Measurements from ENCODE around the gene GRPEL2. TPM values are rescaled to one million over a fixed set of nuclear protein-coding genes. Genes with fewer than 3 reads are reported as not detected.
A peak's percentile ranks its signal among the peaks of the same experiment; 100 is the strongest.

The GRPEL2 gene
- total RNA-seq, 4 donors from 2014 or later = 2.2 to 10.6 (median 6.4) TPM

DNA sequence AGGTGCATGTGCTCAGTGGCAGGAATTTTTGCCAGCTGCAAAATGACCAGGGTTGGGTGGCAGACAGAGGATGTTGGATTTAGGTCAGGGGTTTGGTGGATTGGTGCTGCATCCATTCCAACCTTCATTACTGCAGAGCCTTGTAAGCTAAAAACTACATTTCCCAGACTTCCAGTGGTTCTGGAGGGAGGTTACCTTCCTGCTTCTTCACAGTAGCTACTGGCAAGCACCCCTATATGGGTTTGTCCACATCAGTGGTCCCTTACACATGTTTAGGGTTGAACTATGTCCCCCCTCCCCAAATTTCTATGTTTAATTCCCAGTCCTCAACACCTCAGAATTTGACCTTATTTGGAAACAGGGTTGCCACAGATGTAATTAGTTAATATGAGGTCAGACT is 54.5 kb downstream of the GRPEL2 start:
- TF ChIP-seq POLR2AphosphoS5 (IDR thresholded peaks at IDR 0.05) (no peak), EP300 (IDR thresholded peaks at IDR 0.05; ENCODE audit: low read depth) (no peak), POLR2A (IDR thresholded peaks at IDR 0.05) (no peak)
- TF ChIP-seq, protein P1, sequence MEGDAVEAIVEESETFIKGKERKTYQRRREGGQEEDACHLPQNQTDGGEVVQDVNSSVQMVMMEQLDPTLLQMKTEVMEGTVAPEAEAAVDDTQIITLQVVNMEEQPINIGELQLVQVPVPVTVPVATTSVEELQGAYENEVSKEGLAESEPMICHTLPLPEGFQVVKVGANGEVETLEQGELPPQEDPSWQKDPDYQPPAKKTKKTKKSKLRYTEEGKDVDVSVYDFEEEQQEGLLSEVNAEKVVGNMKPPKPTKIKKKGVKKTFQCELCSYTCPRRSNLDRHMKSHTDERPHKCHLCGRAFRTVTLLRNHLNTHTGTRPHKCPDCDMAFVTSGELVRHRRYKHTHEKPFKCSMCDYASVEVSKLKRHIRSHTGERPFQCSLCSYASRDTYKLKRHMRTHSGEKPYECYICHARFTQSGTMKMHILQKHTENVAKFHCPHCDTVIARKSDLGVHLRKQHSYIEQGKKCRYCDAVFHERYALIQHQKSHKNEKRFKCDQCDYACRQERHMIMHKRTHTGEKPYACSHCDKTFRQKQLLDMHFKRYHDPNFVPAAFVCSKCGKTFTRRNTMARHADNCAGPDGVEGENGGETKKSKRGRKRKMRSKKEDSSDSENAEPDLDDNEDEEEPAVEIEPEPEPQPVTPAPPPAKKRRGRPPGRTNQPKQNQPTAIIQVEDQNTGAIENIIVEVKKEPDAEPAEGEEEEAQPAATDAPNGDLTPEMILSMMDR (IDR thresholded peaks at IDR 0.05) = no peak
- no peaks in the 10 kb centered on the region for H3K27me3 ChIP-seq
- H3K4me3 ChIP-seq = no peak overlapping the region
- in situ Hi-C loops (cut with MboI; ENCODE audit: low pct_ligation_motif_present in 1 of 4, low pct_unique_long_range_greater_than_20kb in 1 of 4, low sequenced_read_pairs in 3 of 4) (no loop called here), intact Hi-C loops (cut with DNase I; ENCODE audit: low total_unique reads) (no loop called here)
- H3K36me3 ChIP-seq = no peaks in the 10 kb centered on the region
- DNase-seq = no peak
- H3K27ac ChIP-seq = peak overlapping the region; percentile 22 to 65 (median 56)
- H3K9me3 ChIP-seq = no peaks in the 10 kb centered on the region
- peaks cover 0 to 22% (median 6%) of the 10 kb centered on the region in 4 donors for H3K4me1 ChIP-seq

DNA sequence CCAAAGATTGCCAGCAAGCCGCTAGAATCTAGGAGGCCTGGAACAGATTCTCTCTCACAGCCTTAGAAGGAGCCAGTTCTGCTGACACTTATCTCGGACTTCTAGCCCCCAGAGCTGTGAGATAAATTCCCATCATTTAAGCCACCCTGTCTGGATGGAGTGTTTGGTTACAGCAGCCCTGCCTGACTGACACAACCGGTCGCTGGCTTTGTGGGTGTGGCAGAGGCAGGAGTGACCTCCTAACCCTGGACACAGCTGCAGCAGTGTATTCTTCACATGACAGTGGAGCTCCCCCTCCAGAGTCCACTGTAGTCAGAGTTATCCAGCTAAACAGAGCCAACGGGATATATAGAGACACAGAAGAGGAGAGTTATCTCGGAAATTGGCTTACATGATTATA is 55.0 kb downstream of the GRPEL2 start:
- intact Hi-C loops (cut with DNase I; ENCODE audit: low total_unique reads) = no loop called here
- 52 to 68% methylated on average over 4 to 6 of the region's 6 CpGs for WGBS, 2 donors (ENCODE audit: low coverage in 1 of 2)
- no peak overlapping the region for H3K4me3 ChIP-seq
- no peaks in the 10 kb centered on the region for H3K9me3 ChIP-seq
- H3K27ac ChIP-seq = peak overlapping the region; percentile 22 to 65 (median 56)
- no peak for DNase-seq
- TF ChIP-seq POLR2A (IDR thresholded peaks at IDR 0.05) (no peak), POLR2AphosphoS5 (IDR thresholded peaks at IDR 0.05) (no peak), EP300 (IDR thresholded peaks at IDR 0.05; ENCODE audit: low read depth) (no peak)
- TF ChIP-seq, protein P1 (IDR thresholded peaks at IDR 0.05) = no peak
- in situ Hi-C loops (cut with MboI; ENCODE audit: low pct_ligation_motif_present in 1 of 4, low pct_unique_long_range_greater_than_20kb in 1 of 4, low sequenced_read_pairs in 3 of 4) = no loop called here
- peaks cover 0 to 27% (median 11%) of the 10 kb centered on the region in 4 donors for H3K4me1 ChIP-seq
- no peaks in the 10 kb centered on the region for H3K36me3 ChIP-seq
- H3K27me3 ChIP-seq = no peaks in the 10 kb centered on the region

DNA sequence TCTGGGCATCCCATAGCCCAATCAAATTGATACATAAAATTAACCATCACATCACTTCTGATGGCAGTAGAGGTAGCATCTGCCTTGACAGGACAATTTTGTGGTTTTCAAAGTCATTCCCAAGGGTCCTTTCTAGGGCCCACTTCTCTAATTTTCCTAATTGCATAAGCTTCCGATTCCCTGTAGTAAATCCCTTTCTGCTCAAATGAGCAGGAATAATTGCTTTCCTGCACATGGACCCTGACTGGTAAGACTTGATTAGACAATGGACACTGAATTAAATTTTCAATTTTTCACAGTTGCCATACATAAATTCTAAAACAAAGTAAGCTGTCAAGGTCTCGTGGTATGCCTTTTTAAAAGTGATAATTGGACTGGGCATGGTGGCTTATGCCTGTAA is 55.8 kb downstream of the GRPEL2 start:
- Histone ChIP-seq H3K4me3 (no peak overlapping the region), H3K27me3 (no peaks in the 10 kb centered on the region), H3K4me1 (peaks cover 0 to 34% (median 14%) of the 10 kb centered on the region in 4 donors), H3K36me3 (no peaks in the 10 kb centered on the region), H3K27ac (peak overlapping the region in 3 of 4 donors; percentile 22 to 65 (median 47)), H3K9me3 (no peaks in the 10 kb centered on the region)
- intact Hi-C loops (cut with DNase I; ENCODE audit: low total_unique reads) (no loop called here), in situ Hi-C loops (cut with MboI; ENCODE audit: low pct_ligation_motif_present in 1 of 4, low pct_unique_long_range_greater_than_20kb in 1 of 4, low sequenced_read_pairs in 3 of 4) (no loop called here)
- TF ChIP-seq POLR2A (IDR thresholded peaks at IDR 0.05) (no peak), POLR2AphosphoS5 (IDR thresholded peaks at IDR 0.05) (no peak), EP300 (IDR thresholded peaks at IDR 0.05; ENCODE audit: low read depth) (no peak)
- TF ChIP-seq, protein P1 (IDR thresholded peaks at IDR 0.05) = no peak
- WGBS, 2 donors (ENCODE audit: low coverage in 1 of 2) = 81 to 88% methylated on average over 2 of the region's 2 CpGs
- DNase-seq = no peak

DNA sequence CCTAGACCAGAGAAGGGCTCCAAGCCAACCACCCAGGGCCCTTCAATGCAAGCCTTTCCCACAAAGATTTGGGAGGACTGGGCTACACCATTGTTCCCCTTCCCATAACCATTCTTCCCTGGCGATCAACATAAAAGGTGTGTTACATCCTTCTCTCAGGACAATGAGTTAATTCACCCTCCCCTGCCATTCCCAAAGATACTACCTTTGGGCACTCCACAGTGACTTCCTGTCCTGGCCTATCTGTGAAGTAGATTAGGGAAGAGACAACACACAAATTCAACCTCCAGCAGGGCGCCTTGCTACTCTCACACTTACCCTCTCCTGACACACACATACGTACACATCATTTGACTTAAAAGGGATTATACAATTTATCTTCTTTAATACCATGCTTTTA is 57.0 kb downstream of the GRPEL2 start:
- H3K9me3 ChIP-seq = no peaks in the 10 kb centered on the region
- DNase-seq = no peak
- no peak overlapping the region for H3K27ac ChIP-seq
- no peaks in the 10 kb centered on the region for H3K27me3 ChIP-seq
- in situ Hi-C loops (cut with MboI; ENCODE audit: low pct_ligation_motif_present in 1 of 4, low pct_unique_long_range_greater_than_20kb in 1 of 4, low sequenced_read_pairs in 3 of 4) (no loop called here), intact Hi-C loops (cut with DNase I; ENCODE audit: low total_unique reads) (no loop called here)
- peaks cover 0 to 34% (median 14%) of the 10 kb centered on the region in 4 donors for H3K4me1 ChIP-seq
- no peaks in the 10 kb centered on the region for H3K36me3 ChIP-seq
- H3K4me3 ChIP-seq = no peak overlapping the region
- no peak for TF ChIP-seq EP300 (IDR thresholded peaks at IDR 0.05; ENCODE audit: low read depth)
- TF ChIP-seq POLR2A (IDR thresholded peaks at IDR 0.05) = no peak
- TF ChIP-seq, protein P1 (IDR thresholded peaks at IDR 0.05) = no peak
- WGBS, 2 donors (ENCODE audit: low coverage in 1 of 2) = 88 to 94% methylated on average over 3 of the region's 3 CpGs

Other genes starting within 250 kb of the GRPEL2 start
- gene ABLIM3, start 204.0 kb upstream of the GRPEL2 start, total RNA-seq = 1 to 10 TPM; 4.2 to 6.5 (median 4.7) TPM
- gene AFAP1L1, start 73.6 kb upstream of the GRPEL2 start, total RNA-seq = 1 to 10 TPM; 2.2 to 4.1 (median 3.0) TPM
- gene PCYOX1L, start 12.5 kb downstream of the GRPEL2 start, total RNA-seq = 1 to 10 TPM in 3 of 4 donors, under 1 TPM in 1; 0.75 to 5.4 (median 2.8) TPM
- not detected for gene IL17B, start 33.8 kb downstream of the GRPEL2 start, total RNA-seq
- gene CSNK1A1, start 205.9 kb downstream of the GRPEL2 start, total RNA-seq = 100 to 1,000 TPM; 159 to 260 (median 184) TPM
- gene ARHGEF37, start 236.0 kb downstream of the GRPEL2 start, total RNA-seq = 10 to 100 TPM; 14.2 to 27.5 (median 21.7) TPM